Pulmonary artery endothelial cell (primary cell): Measurements from ENCODE around the gene EDN2. TPM values are rescaled to one million over a fixed set of nuclear protein-coding genes. Genes with fewer than 3 reads are reported as not detected.

Experiments used
- DNase-seq: peaks from one replicate; pipeline ENCODE4 v3.0.0-alpha.2; 2011; ENCODE audit warnings: low read depth, low spot score
- total RNA-seq: library from RNA; depleted of rRNA; stranded (reverse); fragments of >200 nt; gene quantifications from 2 replicates; pipeline ENCODE4 v1.2.3, GENCODE V29; 2014

Gene EDN2
- total RNA-seq, 1 donor from 2014 or later, result not detected

DNA sequence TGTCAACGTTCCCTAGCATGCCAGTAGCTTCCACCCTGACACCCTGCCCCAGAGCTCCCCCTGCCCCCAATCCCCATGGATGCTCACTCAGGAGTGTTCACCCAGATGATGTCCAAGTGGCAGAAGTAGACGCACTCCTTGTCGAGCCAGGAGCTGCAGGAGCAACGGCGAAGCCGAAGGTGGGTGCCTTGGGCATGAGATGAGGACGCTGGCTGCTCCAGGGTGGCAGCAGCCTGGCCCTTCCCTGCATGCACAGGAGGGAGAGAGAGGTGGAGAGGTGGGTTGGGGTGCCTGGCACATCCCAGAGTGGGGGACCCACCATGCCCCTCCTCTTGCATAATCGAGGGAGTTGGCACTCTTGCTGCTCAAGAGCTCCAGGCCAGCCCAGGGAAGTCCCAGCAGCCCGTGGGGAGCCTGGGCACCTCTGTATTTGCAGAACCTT, 502 bp downstream of the EDN2 start:
- DNase-seq, result no peak

DNA sequence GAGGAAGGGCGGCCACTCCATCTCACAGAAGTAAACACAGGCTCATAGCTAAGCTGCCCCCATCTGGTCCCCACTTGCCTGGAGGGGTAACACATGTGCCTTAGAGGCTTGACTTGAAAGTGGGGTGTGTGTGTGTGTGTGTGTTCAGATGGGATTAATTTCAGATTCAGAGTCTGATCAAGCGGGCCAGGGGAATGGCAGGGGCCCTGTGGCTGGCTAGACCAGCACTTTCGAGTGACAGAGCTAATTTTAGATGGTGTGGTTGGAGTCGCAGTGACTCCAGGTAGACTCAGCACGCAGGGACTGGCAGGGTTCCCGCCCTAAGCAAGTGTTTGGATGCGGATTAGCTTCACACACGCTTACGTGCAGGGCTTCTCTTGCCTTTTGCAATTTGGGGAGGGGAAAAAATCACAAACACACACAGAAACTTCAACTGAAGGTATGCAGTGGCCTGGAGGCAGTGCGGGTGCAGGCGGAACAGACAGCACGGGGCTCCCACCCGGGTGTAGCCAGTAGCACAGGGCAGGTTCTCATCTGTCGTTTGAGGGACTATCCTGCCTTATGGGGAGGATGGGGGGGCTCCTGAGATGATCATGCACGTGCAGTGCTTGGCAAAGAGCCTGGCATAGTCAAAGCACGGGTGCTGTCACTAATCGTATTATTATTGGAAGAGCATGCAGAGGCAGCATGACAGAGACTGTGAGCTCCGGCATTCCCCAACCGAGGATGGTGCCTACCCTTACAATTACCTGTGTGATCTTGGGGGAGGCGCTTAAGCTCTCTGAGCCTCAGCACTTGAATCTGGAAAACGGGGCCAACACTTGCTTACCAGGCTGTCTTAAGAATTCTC, 1.3 kb downstream of the EDN2 start:
- DNase-seq, result no peak

DNA sequence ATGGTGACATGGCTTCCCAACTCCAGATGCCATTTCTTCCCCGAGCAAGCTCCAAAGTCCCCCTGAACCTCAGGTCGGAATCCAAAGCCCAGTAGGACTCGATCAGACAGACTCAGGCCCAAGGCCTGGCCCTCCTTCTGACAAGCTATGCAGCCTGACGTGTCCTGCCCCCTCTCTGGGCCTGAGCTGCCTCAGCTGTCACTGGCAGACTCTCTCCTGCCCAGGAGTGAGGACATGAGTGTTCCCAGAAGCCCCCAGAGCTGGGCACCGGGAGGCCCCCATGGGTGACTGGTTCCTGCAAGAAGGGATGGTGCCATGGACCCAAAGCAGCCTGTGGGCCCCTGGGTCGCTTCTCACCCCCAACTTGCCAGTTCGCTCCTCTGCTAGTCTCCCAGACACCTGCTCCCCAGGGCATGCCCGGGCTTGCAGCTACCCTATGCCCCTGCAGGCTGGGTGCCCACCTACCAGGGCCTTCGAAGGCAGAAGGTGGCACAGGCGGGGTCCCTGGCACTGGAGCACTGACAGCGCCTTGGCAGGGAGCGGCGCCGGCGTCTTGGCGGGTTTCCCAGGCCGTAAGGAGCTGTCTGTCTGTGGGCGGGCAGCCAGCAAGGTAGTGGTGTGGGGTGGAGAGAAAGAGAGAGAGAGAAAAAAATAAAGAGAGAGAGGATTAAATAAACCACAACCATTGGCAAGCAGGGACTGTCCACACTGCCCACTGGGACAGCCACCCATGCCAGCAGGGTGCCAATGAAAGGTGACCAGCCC, 2.3 kb downstream of the EDN2 start:
- no peak for DNase-seq

DNA sequence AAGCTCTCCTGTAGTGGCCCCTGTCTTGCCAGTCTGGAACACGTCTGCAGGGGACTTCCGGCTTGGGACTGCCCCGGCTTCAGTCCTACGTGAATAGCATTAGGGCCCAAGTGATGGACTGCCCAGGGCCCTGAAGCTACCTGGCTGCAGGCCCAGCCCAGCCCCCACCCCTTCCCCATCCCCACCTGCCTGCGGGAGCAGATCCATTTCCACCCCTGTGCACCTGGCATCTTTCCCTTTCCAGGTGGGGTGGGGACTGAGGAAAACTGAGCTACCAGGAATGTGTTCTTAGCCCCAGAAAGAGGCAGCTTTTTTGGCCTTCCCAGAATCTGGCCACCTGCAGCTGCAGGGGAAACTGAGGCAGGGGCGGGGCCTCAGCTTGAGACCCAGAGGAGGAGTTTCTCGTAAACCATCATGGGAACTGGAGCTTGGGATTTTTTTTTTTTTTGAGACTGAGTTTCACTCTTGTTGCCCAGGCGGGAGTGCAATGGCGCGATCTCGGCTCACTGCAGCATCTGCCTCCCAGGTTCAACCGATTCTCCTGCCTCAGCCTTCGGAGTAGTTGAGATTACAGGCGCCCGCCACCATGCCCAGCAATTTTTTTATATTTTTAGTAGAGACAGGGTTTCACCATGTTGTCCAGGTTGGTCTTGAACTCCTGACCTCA, 3.2 kb downstream of the EDN2 start:
- no peak for DNase-seq

DNA sequence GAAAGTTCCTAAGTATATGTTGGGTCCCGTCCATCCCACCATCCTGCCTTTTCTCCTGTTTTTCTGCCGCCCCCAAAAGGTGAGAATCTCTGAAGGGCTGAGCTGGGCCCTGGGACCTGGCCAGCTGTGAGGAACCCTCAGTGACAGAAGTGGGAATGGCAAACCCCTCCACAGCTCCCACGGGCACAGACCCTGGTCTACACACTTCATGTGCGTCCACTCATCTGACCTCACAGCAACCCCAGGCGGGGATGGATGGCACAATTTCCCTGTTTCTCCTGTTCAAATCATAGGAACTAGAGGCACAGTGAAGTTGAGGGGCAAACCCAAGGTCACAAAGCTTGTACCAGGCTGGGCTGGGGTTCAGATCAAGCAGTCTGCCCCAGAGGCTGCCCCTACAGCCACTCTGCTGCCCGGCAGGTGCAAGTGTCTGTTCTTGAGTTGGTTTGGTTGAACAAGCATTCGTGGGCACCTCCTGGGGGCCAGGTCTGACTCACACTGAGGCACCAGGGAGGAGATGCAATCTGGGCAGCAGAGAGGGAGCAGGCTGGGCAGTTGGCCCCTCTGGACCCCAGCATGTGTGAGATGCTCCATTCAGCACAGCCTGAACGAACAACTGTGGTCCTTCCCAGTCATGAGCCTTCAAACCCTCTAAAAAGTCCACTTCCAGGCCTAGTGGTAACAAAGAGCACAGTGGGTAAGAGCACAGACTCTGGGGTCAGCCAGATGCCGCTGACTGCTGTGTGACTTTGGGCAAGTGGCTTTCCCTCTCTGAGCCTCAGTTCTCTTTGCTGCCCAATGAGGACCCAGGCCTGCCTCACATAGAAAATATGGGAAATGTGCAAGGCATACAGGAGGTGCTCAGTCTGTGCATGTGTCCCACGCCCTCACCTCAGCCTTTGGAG, 4.0 kb downstream of the EDN2 start:
- no peak for DNase-seq

DNA sequence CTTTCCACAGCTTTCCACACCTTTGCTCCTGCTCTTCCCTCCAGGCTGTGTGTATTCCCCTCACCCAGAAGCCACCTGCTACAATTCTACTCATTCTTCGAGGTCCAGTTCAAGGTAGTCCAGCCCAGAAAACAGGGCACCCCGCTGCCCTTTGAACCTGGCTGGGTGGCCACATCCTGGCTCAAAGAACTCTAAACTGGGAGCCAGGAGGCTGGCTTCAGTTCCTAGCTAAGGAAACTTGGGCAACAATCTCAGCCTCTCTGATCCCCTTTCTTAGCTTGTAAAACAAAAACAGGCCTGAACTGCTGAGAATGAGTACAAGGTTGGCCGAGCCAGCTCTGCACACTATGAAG, 4.7 kb downstream of the EDN2 start:
- DNase-seq, result no peak

DNA sequence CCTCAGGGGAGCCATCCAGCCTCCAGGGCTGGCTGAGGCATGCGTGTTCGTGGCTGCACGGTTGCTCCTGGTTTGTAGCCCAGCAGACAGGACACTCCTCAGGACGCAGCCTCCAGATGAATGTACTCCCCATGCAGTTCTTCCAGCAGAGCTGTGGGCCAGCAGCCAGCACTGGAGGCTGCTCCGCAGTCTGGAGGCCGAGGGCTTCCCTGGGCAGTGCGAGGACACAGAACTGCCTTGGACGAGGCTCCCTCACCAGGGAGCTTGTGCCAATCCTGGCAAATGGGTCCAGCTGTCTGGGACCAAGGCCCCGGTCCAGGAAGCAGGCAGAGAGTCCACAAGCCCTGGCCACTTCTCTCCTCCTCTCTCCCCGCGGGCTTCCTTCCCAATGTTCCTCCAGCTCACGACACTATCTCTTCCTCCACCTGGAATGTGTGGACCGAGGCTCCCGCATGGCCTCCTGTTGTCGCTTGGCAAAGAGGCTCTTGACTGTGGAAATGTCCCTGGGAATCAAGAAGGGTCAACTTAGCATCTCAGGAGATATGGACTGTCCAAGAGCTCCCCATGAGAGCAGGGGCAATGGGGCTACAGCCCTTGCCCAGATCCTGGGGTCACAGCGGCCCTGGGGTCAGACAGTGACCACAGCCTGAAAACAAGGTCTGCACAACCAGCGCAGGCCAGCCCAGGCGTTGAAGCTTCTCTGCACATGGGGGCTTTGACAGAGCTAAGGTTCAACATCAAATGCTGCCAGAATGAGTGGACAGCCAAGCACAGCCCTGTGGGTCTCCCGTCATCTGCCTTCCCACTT, 5.3 kb downstream of the EDN2 start:
- no peak for DNase-seq

DNA sequence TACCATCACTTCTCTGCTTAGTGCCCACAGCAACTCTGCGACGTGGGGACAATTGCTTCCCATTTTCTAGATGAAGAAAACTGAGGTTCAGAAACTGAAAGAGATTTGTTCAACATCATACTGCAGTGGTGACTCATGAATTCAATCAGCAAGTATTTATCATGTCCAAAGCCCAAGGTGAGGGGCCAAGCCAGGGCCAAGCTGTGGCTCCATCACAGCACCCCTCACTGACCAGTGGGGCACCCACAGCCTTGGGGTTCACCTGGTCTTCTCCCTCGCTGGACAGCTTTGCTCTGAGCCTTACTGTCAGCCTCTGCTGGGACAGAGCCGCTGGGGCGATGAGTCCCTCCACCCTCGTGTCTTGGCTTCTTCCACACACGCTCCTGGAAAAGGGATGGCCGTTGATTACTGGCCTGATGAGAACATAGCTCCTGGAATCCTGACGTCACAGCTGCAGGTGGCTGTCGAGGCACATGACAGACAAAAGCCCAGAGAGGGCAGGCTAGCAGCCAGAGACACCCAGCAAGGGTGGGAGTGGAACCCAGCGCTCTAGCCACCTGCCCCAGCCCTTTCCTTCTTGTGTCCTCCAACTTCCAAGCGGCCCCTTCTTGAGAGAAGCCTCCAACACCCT, 6.2 kb downstream of the EDN2 start:
- DNase-seq, result no peak

DNA sequence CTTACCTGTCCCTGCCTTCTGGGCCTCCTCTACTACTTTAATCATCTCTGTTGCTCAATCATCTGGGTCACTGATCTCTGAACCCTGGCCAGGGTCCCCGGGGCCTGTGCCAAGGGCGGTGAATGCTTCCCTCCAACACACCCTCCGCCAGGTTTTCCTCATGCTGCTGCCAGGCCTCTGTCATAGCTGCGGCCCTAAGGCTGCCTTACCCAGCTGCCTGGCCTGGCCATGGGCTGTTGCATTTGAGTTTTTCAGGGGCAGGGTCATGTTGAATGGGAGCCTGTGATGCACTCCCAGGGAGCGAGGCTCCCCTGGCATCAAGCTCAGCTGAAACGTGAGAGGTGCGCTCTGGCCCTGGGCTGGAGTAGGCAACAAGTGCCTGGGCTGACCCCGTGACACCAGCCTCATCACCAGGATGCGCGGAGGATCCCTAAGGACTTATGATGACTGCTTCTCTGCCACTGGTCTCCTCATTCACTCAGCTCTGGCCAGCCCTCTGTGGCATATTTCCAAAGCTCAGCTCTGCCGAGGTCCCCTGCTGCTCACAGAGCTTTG, 7.6 kb downstream of the EDN2 start:
- no peak for DNase-seq

DNA sequence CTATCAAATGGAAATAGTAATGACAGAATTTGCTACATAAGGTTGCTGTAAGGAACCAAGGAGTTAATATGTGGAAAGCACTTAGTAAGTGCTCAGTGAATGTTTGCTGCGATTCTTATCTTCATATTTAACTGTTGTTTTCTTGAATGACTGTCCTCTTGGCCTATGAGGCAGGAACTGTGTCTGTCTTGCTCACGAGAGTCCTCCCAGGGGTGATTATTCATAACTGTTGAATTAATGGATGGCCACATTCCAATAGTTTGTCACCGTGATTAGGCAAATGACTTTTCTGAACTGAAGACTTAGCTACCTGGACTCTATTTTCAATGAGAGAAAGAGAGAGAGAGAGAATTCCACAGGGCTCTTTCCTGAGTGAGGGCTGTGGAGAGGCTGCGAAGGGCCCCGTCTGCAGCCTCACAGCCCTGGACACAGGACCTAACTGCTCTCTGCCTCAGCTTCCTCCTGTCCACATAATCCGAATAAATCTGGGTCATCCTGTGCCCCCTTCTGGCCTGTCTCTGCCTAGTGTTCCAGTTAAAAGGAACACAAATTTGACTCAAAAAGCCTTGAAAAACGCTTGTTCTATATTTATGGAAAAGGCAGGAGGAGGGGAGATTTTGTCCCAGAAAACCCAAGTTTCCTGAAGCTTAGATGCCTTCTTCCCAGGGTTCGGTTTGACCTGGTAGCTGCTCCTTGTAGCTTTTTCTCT, 8.5 kb downstream of the EDN2 start:
- DNase-seq, result no peak

DNA sequence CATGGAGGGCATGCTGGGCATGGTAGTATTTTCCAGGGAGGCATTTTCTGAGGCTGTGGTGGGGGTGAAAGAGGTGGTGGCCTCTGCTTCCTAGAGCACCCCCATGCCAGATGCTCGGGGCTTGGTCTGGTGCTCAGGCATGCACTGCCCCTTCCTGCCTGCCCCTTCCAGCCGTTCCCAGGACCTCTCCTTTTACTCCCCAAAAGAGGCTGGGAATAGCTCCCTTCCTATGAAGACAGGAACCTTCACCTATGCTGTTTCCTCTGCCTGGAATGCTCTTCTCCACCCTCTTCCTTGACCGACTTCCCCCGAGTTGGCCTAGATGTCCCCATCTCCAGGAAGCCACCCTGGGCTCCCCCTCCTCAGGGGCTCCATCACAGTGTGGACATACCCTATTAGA, 9.1 kb downstream of the EDN2 start:
- no peak for DNase-seq

DNA sequence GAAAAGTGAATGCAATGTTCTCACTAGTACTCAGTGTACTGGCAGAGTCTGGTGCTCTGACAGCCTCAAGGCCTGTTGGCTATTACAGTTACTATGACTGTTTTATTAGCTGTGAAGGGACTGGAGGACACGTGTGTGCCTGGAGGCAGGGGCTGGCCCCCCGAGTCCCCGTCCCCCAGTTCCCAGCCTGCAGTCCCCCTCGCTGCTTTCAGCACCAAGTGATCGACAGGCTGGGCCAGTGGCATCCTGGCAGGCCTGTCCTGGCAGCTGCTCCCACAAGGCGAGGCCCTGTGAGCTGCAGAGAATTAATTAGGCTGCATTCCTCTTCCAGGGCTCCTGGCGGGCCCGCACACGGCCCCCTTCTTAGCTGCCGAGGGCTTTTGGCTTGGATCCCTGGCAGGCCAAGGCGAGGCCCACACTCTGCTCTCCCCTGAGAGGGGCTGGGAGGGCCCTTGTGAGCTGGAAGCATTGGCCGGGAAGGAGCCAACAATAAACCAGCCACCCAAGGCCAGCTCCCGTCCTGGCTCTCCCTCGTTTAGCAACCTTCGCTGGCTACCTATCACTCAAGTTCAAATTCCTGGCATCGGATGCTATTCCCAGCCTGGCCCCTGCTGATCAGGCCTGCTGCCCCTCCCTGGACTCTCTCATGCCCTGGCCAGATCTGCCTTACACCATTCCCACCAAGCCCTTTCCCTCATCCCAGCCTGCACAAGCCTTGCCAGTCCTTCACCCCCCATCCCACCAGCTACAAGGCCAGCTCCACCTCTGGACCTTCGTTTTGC, 9.8 kb downstream of the EDN2 start:
- no peak for DNase-seq

DNA sequence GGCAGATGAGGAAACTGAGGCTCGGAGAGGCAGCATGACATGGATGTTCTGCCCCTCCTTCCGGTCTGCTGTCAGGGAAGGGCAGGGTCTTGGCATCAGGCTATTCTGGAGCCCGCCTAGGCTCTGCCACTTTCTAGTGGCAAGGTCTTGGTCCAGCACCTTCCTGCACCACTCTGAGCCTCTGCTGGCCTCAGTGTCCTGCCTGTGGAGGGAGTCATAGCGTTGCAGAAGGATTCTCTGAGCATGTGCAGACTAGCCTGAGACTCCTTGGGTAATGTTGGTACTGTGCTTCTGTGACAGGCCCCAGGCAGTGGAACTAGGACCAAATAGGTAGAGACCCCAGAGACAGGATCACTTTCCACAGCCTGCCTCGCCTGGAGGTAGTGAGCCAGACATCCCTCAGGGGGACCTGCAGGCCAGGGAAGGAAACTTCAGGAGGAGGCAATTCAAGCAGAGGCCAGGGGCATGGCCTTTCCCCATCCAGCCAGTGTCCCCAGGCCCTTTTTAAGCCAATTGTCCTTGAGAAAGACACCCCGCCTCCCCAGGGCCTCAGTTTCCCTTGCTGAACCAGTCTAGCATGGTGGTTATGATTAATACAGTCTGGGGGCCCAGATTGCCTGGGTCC, 10.6 kb downstream of the EDN2 start:
- DNase-seq, result no peak

DNA sequence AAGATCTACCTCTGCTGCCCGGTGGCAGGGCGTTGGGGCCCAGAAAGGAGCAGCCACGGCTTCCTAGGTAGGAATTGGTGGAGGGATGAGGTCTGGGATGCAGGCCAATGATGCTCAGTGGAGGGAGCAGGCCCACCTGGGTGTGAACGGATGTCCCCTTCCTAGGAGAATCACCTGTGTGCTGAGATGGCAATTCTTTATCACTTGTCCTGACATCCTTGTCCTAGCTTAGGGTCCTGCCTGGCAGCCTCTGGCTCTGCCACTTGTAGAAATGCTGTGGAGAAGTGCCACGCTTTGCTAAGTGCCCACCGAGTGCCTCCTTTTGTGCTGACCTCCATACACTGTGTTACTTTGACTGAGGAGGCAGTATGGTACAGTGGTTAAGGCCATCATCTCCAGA, 12.8 kb downstream of the EDN2 start:
- no peak for DNase-seq

DNA sequence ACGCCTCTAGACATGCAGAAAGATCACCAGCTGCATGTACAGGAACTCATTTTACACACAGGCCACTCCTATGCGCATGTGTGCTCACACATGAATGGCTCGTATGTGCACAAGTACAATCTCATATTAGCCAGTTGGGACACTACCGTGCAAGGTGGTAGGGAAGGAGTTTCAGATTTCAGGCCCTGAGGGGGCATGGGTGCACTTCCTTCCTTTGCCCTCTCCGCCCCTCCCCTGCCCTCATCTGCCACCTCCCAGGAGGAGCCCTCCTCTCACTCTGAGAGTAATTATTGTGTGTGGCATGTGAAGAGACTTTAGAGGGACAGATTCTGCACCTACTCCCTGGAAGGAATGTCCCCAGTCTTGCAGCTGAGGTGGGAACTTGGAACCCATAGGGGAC, 14.8 kb downstream of the EDN2 start:
- DNase-seq, result no peak

DNA sequence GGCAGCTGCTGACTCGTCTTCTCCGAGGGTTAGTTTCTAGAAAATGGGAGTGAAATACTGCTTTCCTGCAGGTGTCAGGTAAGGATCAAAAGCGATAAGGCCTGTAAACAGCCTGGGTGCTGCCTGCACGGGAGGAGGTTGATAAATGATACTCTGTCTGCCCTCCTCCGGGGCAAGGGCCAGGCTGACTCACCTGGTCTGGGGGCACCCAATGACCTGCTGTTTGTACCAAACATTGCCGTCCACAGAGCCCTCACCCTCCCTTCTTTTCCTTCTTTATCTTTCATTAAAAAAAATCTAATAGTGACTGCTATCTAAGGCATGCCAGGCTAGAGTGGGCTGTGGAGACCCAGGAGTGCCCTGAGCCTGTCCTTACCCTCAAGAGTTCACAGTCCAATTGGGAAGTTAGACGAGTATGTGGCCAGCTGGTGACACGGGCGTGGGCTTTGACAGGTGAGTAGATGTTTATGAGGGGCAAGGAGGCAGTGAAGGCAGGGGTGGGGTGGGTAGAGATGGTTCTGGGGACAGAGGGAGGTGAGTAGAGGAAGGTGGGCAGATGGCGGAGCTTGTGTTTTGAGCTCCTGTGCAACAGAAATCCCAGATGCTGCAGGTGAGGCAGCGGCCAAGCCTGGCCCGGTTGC, 16.2 kb downstream of the EDN2 start:
- DNase-seq, result no peak

DNA sequence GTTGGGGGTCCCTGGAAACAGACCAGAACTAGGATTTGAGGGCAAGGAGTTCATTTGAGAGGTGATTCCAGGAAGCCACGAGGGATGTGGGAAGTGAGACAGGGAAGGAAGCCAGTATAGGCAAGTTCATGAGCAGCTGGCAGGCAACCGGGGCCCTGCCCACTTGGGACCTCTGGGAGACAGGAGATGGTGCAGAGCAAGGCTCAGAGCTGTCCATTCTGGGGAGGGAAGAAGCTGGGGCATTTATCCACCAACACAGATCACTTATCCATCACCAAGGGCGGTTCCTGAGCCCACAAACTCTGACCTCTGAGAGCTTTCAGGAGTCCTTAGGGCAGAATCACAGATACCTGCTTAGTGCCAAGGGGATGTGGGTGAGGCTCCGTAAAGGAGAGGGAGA, 16.8 kb downstream of the EDN2 start:
- no peak for DNase-seq
